Lung (tissue), 12 donors: ENCODE measurements around the gene KCTD7. TPM values are rescaled to one million over a fixed set of nuclear protein-coding genes. Genes with fewer than 3 reads are reported as not detected.
"Not testable (repeated sequence)": the region's sequence is repeated elsewhere in the genome, so short reads cannot be mapped to it uniquely, and the experiment has no call there.

Experiments used
- ATAC-seq: fragments of 200-7000 bp; cut with Tn5 transposase; one replicate; pipeline ENCODE4 v1.9.1; 2020; ENCODE audit warnings: moderate number of reproducible peaks; ENCODE audit not compliant: insufficient read depth, low FRiP score
- DNase-seq, 3 donors: peaks; one replicate each; pipeline ENCODE4 v3.0.0-alpha.2; 2013 to 2017
- H3K27ac ChIP-seq, 2 donors: one replicate each; pipeline ENCODE4 v1.5.1; 2013; ENCODE audit warnings: mild to moderate bottlenecking in 2 of 2, moderate library complexity in 2 of 2, control low read depth in 1 of 2, inconsistent platforms in 1 of 2, low read depth in 1 of 2, low read length in 1 of 2
- H3K27me3 ChIP-seq, 3 donors: one replicate each; pipeline ENCODE4 v1.5.1; 2013; ENCODE audit warnings: low read length in 2 of 3; ENCODE audit not compliant: control insufficient read depth in 3 of 3, insufficient read depth in 3 of 3
- H3K36me3 ChIP-seq, 4 donors: one replicate each; pipeline ENCODE4 v1.5.1; 2013; ENCODE audit warnings: low read length in 4 of 4, mild to moderate bottlenecking in 1 of 4, moderate library complexity in 1 of 4; ENCODE audit not compliant: control insufficient read depth in 4 of 4, insufficient read depth in 4 of 4
- H3K4me1 ChIP-seq, 5 donors: one replicate each; pipeline ENCODE4 v1.5.1; 2013; ENCODE audit warnings: low read length in 5 of 5, mild to moderate bottlenecking in 2 of 5, moderate library complexity in 1 of 5; ENCODE audit not compliant: control insufficient read depth in 5 of 5, insufficient read depth in 5 of 5
- H3K4me3 ChIP-seq: one replicate; pipeline ENCODE4 v1.5.1; 2013; ENCODE audit warnings: mild to moderate bottlenecking, control low read depth, moderate library complexity
- H3K9ac ChIP-seq, 2 donors: one replicate each; pipeline ENCODE4 v1.5.1; 2013; ENCODE audit warnings: low read length in 2 of 2, control low read depth in 1 of 2; ENCODE audit not compliant: insufficient read depth in 1 of 2
- H3K9me3 ChIP-seq, 4 donors: one replicate each; pipeline ENCODE4 v1.5.1; 2013; ENCODE audit warnings: low read length in 3 of 4, mild to moderate bottlenecking in 1 of 4, moderate library complexity in 1 of 4; ENCODE audit not compliant: control insufficient read depth in 4 of 4, insufficient read depth in 3 of 4
- WGBS, 2 donors: extraction: QIAGEN DNeasy Blood & Tissue Kit; methylation state at CpG; one replicate each; pipeline ENCODE4 v1.1.7; 2013; 5-methylcytosine and 5-hydroxymethylcytosine counted together
- polyA plus RNA-seq, 2 donors: library from polyadenylated mRNA; stranded (reverse); fragments of 200-250 nt; gene quantifications; one replicate each; pipeline ENCODE4 v1.2.1, GENCODE V29; 2013
- total RNA-seq, 2 donors: library from RNA; depleted of rRNA in 1 of 2; stranded (reverse); fragments of >200 nt in 1 of 2; gene quantifications; one replicate each; pipeline ENCODE4 v1.2.1, GENCODE V29; 2014 to 2021
- TF ChIP-seq, protein P1 (sequence below): IDR thresholded peaks from 2 replicates; pipeline ENCODE4 v1.5.1; 2012; ENCODE audit warnings: mild to moderate bottlenecking; ENCODE audit errors: control extremely low read depth, extremely low read depth
- donor health status: control.
- donor health status: control.
- donor health status: Bipolar disorder and iron deficiency.
- donor health status: healthy.
- donor health status: DM: yes; HTN: yes; CAD: no.

The KCTD7 gene
- total and polyA plus RNA-seq, 4 donors: 4.9 to 19.7 (median 7.6) TPM

DNA sequence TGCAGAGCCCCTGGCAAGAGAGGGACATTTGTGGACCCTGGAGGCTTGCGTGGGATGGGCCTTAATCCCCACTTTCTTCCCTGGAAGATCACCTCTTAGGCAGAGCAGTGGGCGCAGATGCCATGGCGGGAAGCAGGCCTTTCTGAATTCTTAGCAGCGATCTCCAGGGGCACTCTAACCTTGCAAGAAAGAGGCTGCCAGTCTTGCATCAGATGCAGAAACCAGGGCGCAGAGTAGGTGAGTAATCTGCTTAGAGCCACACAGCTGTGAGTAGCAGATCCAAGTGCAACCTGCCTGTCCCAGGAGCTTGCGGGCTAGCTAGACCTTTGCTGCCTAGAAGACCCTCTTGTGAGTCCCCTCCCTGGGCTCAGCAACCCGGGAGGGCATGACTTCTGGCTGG is 40.0 kb downstream of the KCTD7 start:
- no peak for DNase-seq
- H3K27me3 ChIP-seq: no peaks in the 10 kb centered on the region
- WGBS, 2 donors: 98% methylated on average over 7 of the region's 7 CpGs
- H3K36me3 ChIP-seq: peaks cover 0 to 7% (median 1%) of the 10 kb centered on the region in 4 donors
- H3K4me3 ChIP-seq: no peak overlapping the region
- no peak for ATAC-seq
- TF ChIP-seq, protein P1, sequence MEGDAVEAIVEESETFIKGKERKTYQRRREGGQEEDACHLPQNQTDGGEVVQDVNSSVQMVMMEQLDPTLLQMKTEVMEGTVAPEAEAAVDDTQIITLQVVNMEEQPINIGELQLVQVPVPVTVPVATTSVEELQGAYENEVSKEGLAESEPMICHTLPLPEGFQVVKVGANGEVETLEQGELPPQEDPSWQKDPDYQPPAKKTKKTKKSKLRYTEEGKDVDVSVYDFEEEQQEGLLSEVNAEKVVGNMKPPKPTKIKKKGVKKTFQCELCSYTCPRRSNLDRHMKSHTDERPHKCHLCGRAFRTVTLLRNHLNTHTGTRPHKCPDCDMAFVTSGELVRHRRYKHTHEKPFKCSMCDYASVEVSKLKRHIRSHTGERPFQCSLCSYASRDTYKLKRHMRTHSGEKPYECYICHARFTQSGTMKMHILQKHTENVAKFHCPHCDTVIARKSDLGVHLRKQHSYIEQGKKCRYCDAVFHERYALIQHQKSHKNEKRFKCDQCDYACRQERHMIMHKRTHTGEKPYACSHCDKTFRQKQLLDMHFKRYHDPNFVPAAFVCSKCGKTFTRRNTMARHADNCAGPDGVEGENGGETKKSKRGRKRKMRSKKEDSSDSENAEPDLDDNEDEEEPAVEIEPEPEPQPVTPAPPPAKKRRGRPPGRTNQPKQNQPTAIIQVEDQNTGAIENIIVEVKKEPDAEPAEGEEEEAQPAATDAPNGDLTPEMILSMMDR: no peak
- no peak overlapping the region for H3K27ac ChIP-seq
- no peak overlapping the region for H3K9ac ChIP-seq
- H3K9me3 ChIP-seq: no peaks in the 10 kb centered on the region
- H3K4me1 ChIP-seq: peaks cover 0 to 1% (median 0%) of the 10 kb centered on the region in 5 donors

DNA sequence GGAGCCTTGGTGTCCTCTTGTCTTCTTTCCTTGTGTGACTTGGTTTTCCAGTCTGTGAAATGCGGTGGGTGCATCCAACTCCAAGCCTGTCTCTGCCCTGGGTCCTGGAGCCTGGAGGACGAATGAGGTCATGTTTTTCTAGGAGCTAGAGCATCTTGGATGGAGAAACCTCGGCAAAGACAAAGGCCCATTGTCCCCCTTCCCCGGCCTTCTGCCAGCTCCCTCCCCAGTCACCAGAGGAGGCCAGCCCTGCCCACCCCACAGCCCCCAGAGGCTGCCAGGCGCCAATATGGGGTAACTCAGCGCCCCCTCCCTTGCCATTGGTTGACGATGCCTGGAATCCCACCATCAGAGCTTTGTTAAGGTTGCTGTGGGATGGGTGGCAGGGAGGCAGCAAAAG is 40.4 kb downstream of the KCTD7 start:
- Histone ChIP-seq H3K4me3 (no peak overlapping the region), H3K27ac (no peak overlapping the region), H3K36me3 (peaks cover 0 to 7% (median 1%) of the 10 kb centered on the region in 4 donors), H3K27me3 (no peaks in the 10 kb centered on the region), H3K9me3 (no peaks in the 10 kb centered on the region), H3K4me1 (peaks cover 0 to 1% (median 0%) of the 10 kb centered on the region in 5 donors), H3K9ac (no peak overlapping the region)
- TF ChIP-seq, protein P1: no peak
- 87 to 94% methylated on average over 7 of the region's 7 CpGs for WGBS, 2 donors
- DNase-seq (no peak), ATAC-seq (no peak)

DNA sequence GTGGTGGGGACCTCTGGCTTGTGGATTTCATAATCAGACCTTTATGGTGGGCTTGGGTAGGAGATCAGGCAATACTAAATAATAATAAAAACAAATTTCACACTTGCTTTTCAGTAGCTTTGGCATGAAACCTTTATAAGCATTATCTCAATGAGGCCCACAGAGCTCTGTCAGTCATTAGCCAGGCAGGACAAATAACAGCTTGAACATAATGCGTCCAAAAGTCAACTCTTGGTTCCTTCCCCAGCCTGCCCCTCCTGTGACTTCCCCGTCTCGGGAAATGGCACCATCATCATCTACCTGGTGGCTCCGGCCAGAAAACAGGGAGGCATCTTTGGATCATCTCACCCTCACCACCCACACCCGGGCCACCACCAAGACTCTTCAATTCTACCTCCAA is 40.8 kb downstream of the KCTD7 start:
- Histone ChIP-seq H3K9ac (no peak overlapping the region), H3K27me3 (no peaks in the 10 kb centered on the region), H3K27ac (no peak overlapping the region), H3K4me1 (peaks cover 0 to 1% (median 0%) of the 10 kb centered on the region in 5 donors), H3K4me3 (no peak overlapping the region), H3K9me3 (no peaks in the 10 kb centered on the region), H3K36me3 (peaks cover 0 to 7% (median 2%) of the 10 kb centered on the region in 4 donors)
- WGBS, 2 donors: 95 to 97% methylated on average over 5 of the region's 5 CpGs
- DNase-seq (no peak), ATAC-seq (no peak)
- TF ChIP-seq, protein P1: no peak

DNA sequence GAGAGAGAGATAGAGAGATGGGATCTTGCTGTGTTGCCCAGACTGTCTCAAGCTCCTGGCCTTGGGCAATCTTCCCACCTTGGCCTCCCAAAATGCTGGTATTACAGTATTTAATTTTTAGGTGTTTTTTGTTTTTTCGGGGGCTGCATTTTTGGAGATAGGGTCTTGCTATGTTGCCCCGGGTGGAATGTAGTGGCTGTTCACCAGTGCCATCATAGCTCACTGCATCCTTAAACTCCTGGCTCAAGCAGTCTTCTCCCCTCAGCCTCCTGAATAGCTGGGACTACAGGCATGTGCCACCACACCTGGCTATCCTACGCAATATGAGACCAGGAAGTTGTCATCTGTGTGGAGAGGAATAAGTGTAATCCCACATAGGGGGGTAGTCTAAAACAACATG is 42.4 kb downstream of the KCTD7 start:
- Histone ChIP-seq H3K9ac (no peak overlapping the region), H3K27me3 (no peaks in the 10 kb centered on the region), H3K4me1 (peaks cover 0 to 1% (median 0%) of the 10 kb centered on the region in 5 donors), H3K4me3 (no peak overlapping the region), H3K27ac (no peak overlapping the region), H3K36me3 (peaks cover 0 to 7% (median 1%) of the 10 kb centered on the region in 4 donors), H3K9me3 (no peaks in the 10 kb centered on the region)
- TF ChIP-seq, protein P1: no peak
- ATAC-seq (no peak), DNase-seq (no peak)
- WGBS, 2 donors: 96 to 98% methylated on average over 3 of the region's 3 CpGs

DNA sequence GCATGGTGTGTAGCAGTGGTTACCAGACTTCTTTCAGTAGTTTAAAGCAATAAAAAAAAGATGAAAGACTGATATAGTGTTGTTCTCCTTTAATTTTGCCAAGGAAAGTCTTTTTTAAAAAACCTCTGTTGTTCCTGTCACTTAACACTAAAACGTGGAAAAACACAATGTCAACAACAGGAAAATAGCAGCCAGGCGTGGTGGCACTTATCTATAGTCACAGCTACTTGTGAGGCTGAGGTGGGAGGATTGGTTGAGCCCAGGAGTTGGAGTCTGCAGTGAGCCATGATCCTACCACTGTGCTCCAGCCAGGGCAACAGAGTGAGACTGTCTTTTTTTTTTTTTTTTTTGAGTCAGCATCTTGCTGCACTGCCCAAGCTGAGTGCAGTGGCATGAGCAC is 42.8 kb downstream of the KCTD7 start:
- not testable (repeated sequence) for H3K9ac ChIP-seq, ATAC-seq, H3K27me3 ChIP-seq, H3K36me3 ChIP-seq, H3K9me3 ChIP-seq, H3K4me1 ChIP-seq, DNase-seq, H3K4me3 ChIP-seq, H3K27ac ChIP-seq
- WGBS, 2 donors: 64 to 81% methylated on average over 2 of the region's 2 CpGs
